IMR-90 (cell line): ENCODE data around the gene NUAK1. TPM values are rescaled to one million over a fixed set of nuclear protein-coding genes. Genes with fewer than 3 reads are reported as not detected.

Experiments
- ATAC-seq: fragments of 200-7000 bp; cut with Tn5 transposase; 2 replicates; pipeline ENCODE4 v1.9.1; 2020; ENCODE audit warnings: low read depth, mild to moderate bottlenecking, moderate library complexity
- BruUV-seq: library from RNA; stranded (reverse); fragments of 400-500 nt; replicated peaks from 2 replicates; lab custom pipeline; 2021; lab: Mats Ljungman, UMichigan
- CTCF ChIA-PET: fragments of 300-600 bp; formaldehyde crosslinking; extraction: SDS; loops from one replicate; lab custom pipeline; 2021; ENCODE audit warnings: antibody characterized with exemption; lab: Yijun Ruan, JAX
- POLR2A ChIA-PET: fragments of 300-600 bp; sonication (Branson Sonifier 250); formaldehyde crosslinking; loops from one replicate; lab custom pipeline; 2022; ENCODE audit warnings: antibody characterized with exemption; ENCODE audit not compliant: unreplicated experiment; lab: Charles Lee
- DNase-seq: peaks from one replicate; pipeline ENCODE4 v3.0.0; 2013
- H2AFZ ChIP-seq: replicated peaks from 2 replicates; pipeline ENCODE3; 2013; ENCODE audit warnings: low read length, mild to moderate bottlenecking; ENCODE audit not compliant: poor library complexity
- H2AK5ac ChIP-seq: 2 replicates; pipeline ENCODE4 v1.6.1; 2013; ENCODE audit warnings: low read depth, low read length, inconsistent platforms
- H2AK9ac ChIP-seq: replicated peaks from 2 replicates; pipeline ENCODE3; 2013; ENCODE audit warnings: mild to moderate bottlenecking, low read depth, low read length, moderate library complexity; ENCODE audit not compliant: poor library complexity
- H2BK120ac ChIP-seq: 2 replicates; pipeline ENCODE4 v1.6.1; 2013; ENCODE audit warnings: low read depth, low read length, inconsistent platforms
- H2BK15ac ChIP-seq: 3 replicates; pipeline ENCODE4 v1.6.1; 2013; ENCODE audit warnings: low read depth, low read length, inconsistent platforms
- H2BK20ac ChIP-seq: 2 replicates; pipeline ENCODE4 v1.6.1; 2013; ENCODE audit warnings: low read depth, mild to moderate bottlenecking, inconsistent platforms, low read length, moderate library complexity
- H2BK5ac ChIP-seq: 2 replicates; pipeline ENCODE4 v1.6.1; 2013; ENCODE audit warnings: mild to moderate bottlenecking, low read depth, low read length, inconsistent platforms; ENCODE audit not compliant: poor library complexity, severe bottlenecking
- H3K14ac ChIP-seq: replicated peaks from 2 replicates; pipeline ENCODE4 v1.6.1; 2013; ENCODE audit warnings: low read depth, low read length, inconsistent platforms
- H3K18ac ChIP-seq: 2 replicates; pipeline ENCODE4 v1.6.1; 2013; ENCODE audit warnings: low read depth, low read length, control low read depth
- H3K23ac ChIP-seq: 2 replicates; pipeline ENCODE4 v1.6.1; 2013; ENCODE audit warnings: low read depth, low read length, inconsistent platforms
- H3K27ac ChIP-seq: 2 replicates; pipeline ENCODE4 v1.5.1; 2013; ENCODE audit warnings: mild to moderate bottlenecking, control low read depth, low read length; ENCODE audit not compliant: insufficient read depth
- H3K27me3 ChIP-seq: 2 replicates; pipeline ENCODE4 v1.6.1; 2013; ENCODE audit warnings: low read length; ENCODE audit not compliant: control insufficient read depth, insufficient read depth
- H3K36me3 ChIP-seq: 2 replicates; pipeline ENCODE4 v1.6.1; 2013; ENCODE audit warnings: low read length, mixed read lengths; ENCODE audit not compliant: control insufficient read depth, insufficient read depth
- H3K4ac ChIP-seq: 2 replicates; pipeline ENCODE4 v1.6.1; 2013; ENCODE audit warnings: low read depth, low read length, inconsistent platforms
- H3K4me1 ChIP-seq: 2 replicates; pipeline ENCODE4 v1.6.1; 2013; ENCODE audit warnings: low read length, mixed read lengths; ENCODE audit not compliant: control insufficient read depth, insufficient read depth
- H3K4me2 ChIP-seq: 2 replicates; pipeline ENCODE4 v1.6.1; 2013; ENCODE audit warnings: low read depth, mild to moderate bottlenecking, control low read depth, low read length, moderate library complexity
- H3K4me3 ChIP-seq: 2 replicates; pipeline ENCODE4 v1.5.1; 2013; ENCODE audit warnings: low read depth, mild to moderate bottlenecking, control low read depth, low read length, moderate library complexity; ENCODE audit not compliant: insufficient read depth
- H3K56ac ChIP-seq: 2 replicates; pipeline ENCODE4 v1.6.1; 2013; ENCODE audit warnings: low read length, inconsistent platforms; ENCODE audit not compliant: insufficient read depth; ENCODE audit errors: extremely low read depth
- H3K79me1 ChIP-seq, 2 experiments: 2 replicates each; pipeline ENCODE4 v1.6.1; 2013; ENCODE audit warnings: low read length in 2 of 2, inconsistent platforms in 1 of 2, low read depth in 1 of 2
- H3K9ac ChIP-seq: 2 replicates; pipeline ENCODE4 v1.6.1; 2013; ENCODE audit warnings: low read depth, low read length, control low read depth
- H3K9me1 ChIP-seq: 2 replicates; pipeline ENCODE4 v1.6.1; 2013; ENCODE audit warnings: low read length, inconsistent platforms; ENCODE audit not compliant: insufficient read depth
- H3K9me3 ChIP-seq: 2 replicates; pipeline ENCODE4 v1.6.1; 2013; ENCODE audit warnings: low read length; ENCODE audit not compliant: control insufficient read depth, insufficient read depth
- H4K20me1 ChIP-seq: 2 replicates; pipeline ENCODE4 v1.6.1; 2013; ENCODE audit warnings: low read length, inconsistent platforms; ENCODE audit not compliant: insufficient read depth
- H4K5ac ChIP-seq: 2 replicates; pipeline ENCODE4 v1.6.1; 2013; ENCODE audit warnings: mild to moderate bottlenecking, low read depth, low read length, control low read depth
- H4K8ac ChIP-seq, 2 experiments: 2 replicates each; pipeline ENCODE4 v1.6.1; 2013; ENCODE audit warnings: low read depth in 2 of 2, low read length in 2 of 2, control low read depth in 1 of 2, inconsistent platforms in 1 of 2
- H4K91ac ChIP-seq: 2 replicates; pipeline ENCODE4 v1.6.1; 2013; ENCODE audit warnings: low read depth, low read length, inconsistent platforms; ENCODE audit not compliant: insufficient read depth
- BHLHE40 ChIP-seq: fragments of 150-350 bp; IDR thresholded peaks from 2 replicates; pipeline ENCODE4 v1.6.1; 2016; ENCODE audit warnings: mild to moderate bottlenecking, low read depth, low read length
- CEBPB ChIP-seq: IDR thresholded peaks from 2 replicates; pipeline ENCODE4 v1.6.1; 2012; ENCODE audit warnings: low read depth, low read length, improper control_type of control experiment
- CHD1 ChIP-seq: IDR thresholded peaks from 2 replicates; pipeline ENCODE4 v1.6.1; 2012; ENCODE audit warnings: low read depth, low read length, improper control_type of control experiment
- CTCF ChIP-seq: conservative IDR thresholded peaks from 2 replicates; pipeline ENCODE4 v1.5.1; 2012; ENCODE audit warnings: mild to moderate bottlenecking, low read depth, low read length, improper control_type of control experiment
- ELK1 ChIP-seq: fragments of 150-350 bp; IDR thresholded peaks from 2 replicates; pipeline ENCODE4 v1.6.1; 2016; ENCODE audit warnings: low read depth, mild to moderate bottlenecking, low read length, moderate library complexity, borderline replicate concordance
- MXI1 ChIP-seq: IDR thresholded peaks from 2 replicates; pipeline ENCODE4 v1.6.1; 2012; ENCODE audit warnings: low read depth, mild to moderate bottlenecking, low read length, moderate library complexity, borderline replicate concordance
- POLR2A ChIP-seq: IDR thresholded peaks from 2 replicates; pipeline ENCODE4 v1.6.1; 2012; ENCODE audit warnings: mild to moderate bottlenecking, low read depth, low read length
- USF2 ChIP-seq: fragments of 150-350 bp; IDR thresholded peaks from 2 replicates; pipeline ENCODE4 v1.6.1; 2017; ENCODE audit warnings: mild to moderate bottlenecking, antibody characterized with exemption, low read length, low read depth
- WGBS, 2 experiments: methylation state at CpG; one replicate each; pipeline versions ENCODE4 v1.1.5 to v1.1.7; 2013; ENCODE audit warnings: missing lambda C conversion rate in 2 of 2; ENCODE audit not compliant: insufficient read length in 1 of 2; ENCODE audit errors: extremely low coverage in 2 of 2; 5-methylcytosine and 5-hydroxymethylcytosine counted together
- dilution Hi-C: fragments of 300-500 bp; cut with HindIII; formaldehyde crosslinking; loops from one replicate; pipeline ENCODE4 v1.14.3; 2018; ENCODE audit warnings: low sequenced_read_pairs; ENCODE audit not compliant: unreplicated experiment
- in situ Hi-C: fragments of 300-500 bp; cut with MboI; formaldehyde crosslinking; loops from 3 replicates; pipeline ENCODE4 v1.14.3; 2019; ENCODE audit warnings: low sequenced_read_pairs, inconsistent platforms, mixed read lengths
- intact Hi-C: fragments of 100-400 bp; cut with micrococcal nuclease; formaldehyde crosslinking; loops from 2 replicates; pipeline ENCODE4 v1.10.0; 2022
- polyA plus RNA-seq, 3 experiments: library from polyadenylated mRNA; depleted of rRNA; stranded (reverse); fragments of >200 nt; gene quantifications; 2 replicates each; pipeline ENCODE4 v1.2.3, GENCODE V29; 2012; ENCODE audit warnings: low replicate concordance in 1 of 3
- total RNA-seq: library from RNA; depleted of rRNA; stranded (reverse); fragments of >200 nt; gene quantifications from 2 replicates; pipeline ENCODE4 v1.2.3, GENCODE V29; 2012

Gene NUAK1
- total and polyA plus RNA-seq, 2 of the 4 experiments (the other 2 are of a cell fraction) = 4.8 to 8.8 TPM

GRCh38 chr12:106051853-106052531 lies 86.8 kb downstream of the NUAK1 start:
- Histone ChIP-seq H4K5ac (no peak overlapping the region), H3K79me1 (no peaks in the 10 kb centered on the region), H3K4me3 (no peak overlapping the region), H2AK5ac (no peak overlapping the region), H4K8ac (no peak overlapping the region), H3K36me3 (no peaks in the 10 kb centered on the region), H2AK9ac (no peak overlapping the region), H2AFZ (no peak overlapping the region), H3K9me1 (no peaks in the 10 kb centered on the region), H3K27ac (no peak overlapping the region), H3K23ac (no peak overlapping the region), H2BK15ac (no peak overlapping the region), H2BK120ac (no peak overlapping the region), H4K20me1 (no peaks in the 10 kb centered on the region), H3K56ac (no peak overlapping the region), H3K9me3 (no peaks in the 10 kb centered on the region), H3K4me2 (no peak overlapping the region), H3K4me1 (no peaks in the 10 kb centered on the region), H3K4ac (no peak overlapping the region), H2BK5ac (no peak overlapping the region), H3K18ac (peak overlapping the region; percentile 43; the same call in 1 of the 2 replicates), H3K14ac (no peak overlapping the region), H2BK20ac (no peak overlapping the region), H4K91ac (no peak overlapping the region), H3K9ac (no peak overlapping the region), H3K27me3 (no peaks in the 10 kb centered on the region)
- POLR2A ChIA-PET = no interaction called here
- in situ Hi-C loops = no loop called here
- intact Hi-C loops = no loop called here
- ATAC-seq (peak; percentile 49), DNase-seq (peak; percentile 34)
- 82% methylated on average over 3 of the region's 6 CpGs; no CpG with 5 or more reads in 1 of the 2 experiments for WGBS, 2 experiments
- TF ChIP-seq BHLHE40 (no peak), CEBPB (no peak), ELK1 (no peak), MXI1 (no peak), USF2 (no peak), CHD1 (no peak), CTCF (no peak), POLR2A (no peak)
- CTCF ChIA-PET = interaction anchor here (0.6 kb wide), 1 partner anchor 64 kb away, joined by 3 read pairs; no protein-coding TSS in a partner anchor
- BruUV-seq = no TSS peak
- dilution Hi-C loops = no loop called here
